Adipocyte (in vitro differentiated cells): ENCODE measurements around the gene SLC25A53.

ENCODE experiments used
- DNase-seq: peaks from one replicate; pipeline ENCODE4 v3.0.0-alpha.2; 2015; ENCODE audit warnings: low read depth
- H3K27me3 ChIP-seq: replicated peaks from 2 replicates; pipeline ENCODE4 v1.7.0; 2013; ENCODE audit warnings: mild to moderate bottlenecking, low read length, moderate library complexity; ENCODE audit not compliant: control insufficient read depth, insufficient read depth
- H3K36me3 ChIP-seq: 2 replicates; pipeline ENCODE4 v1.7.0; 2013; ENCODE audit warnings: low read length, mild to moderate bottlenecking, moderate library complexity; ENCODE audit not compliant: control insufficient read depth, insufficient read depth, severe bottlenecking
- H3K4me1 ChIP-seq: 2 replicates; pipeline ENCODE4 v1.7.0; 2013; ENCODE audit warnings: mild to moderate bottlenecking, low read length, moderate library complexity; ENCODE audit not compliant: control insufficient read depth, insufficient read depth
- H3K4me3 ChIP-seq: 2 replicates; pipeline ENCODE4 v1.7.0; 2013; ENCODE audit warnings: mild to moderate bottlenecking, low read length, moderate library complexity
- H3K9ac ChIP-seq: 2 replicates; pipeline ENCODE4 v1.7.0; 2013; ENCODE audit warnings: mild to moderate bottlenecking, low read length, moderate library complexity
- H3K9me3 ChIP-seq: 2 replicates; pipeline ENCODE4 v1.7.0; 2013; ENCODE audit warnings: mild to moderate bottlenecking, low read length, moderate library complexity; ENCODE audit not compliant: control insufficient read depth

SLC25A53 gene

GRCh38 chrX:104156630-104157529 lies at the start of gene SLC25A53:
Gene SLC25A53, minus strand, starts transcription at chrX:104157009. Its CDS starts 51,752 bp downstream, at chrX:104105257.
- Histone ChIP-seq H3K9ac (peak within 1 kb of the TSS; percentile 93), H3K9me3 (no peaks in the 10 kb centered on the region), H3K27me3 (peaks cover 2% of the 10 kb centered on the region), H3K36me3 (no peaks in the 10 kb centered on the region), H3K4me1 (peaks cover 6% of the 10 kb centered on the region), H3K4me3 (peak within 1 kb of the TSS; percentile 92)
- peak; percentile 86 for DNase-seq

GRCh38 chrX:104205548-104205947 lies 48.7 kb upstream of the SLC25A53 start:
- Histone ChIP-seq H3K36me3 (peaks cover 10% of the 10 kb centered on the region), H3K4me1 (no peaks in the 10 kb centered on the region), H3K27me3 (peaks cover 2% of the 10 kb centered on the region), H3K9ac (no peak overlapping the region), H3K4me3 (no peak overlapping the region), H3K9me3 (no peaks in the 10 kb centered on the region)
- no peak for DNase-seq

- DNase-seq: peak; percentile 78
- H3K4me1 ChIP-seq: no peaks in the 10 kb centered on the region
- no peak overlapping the region for H3K4me3 ChIP-seq
- peaks cover 26% of the 10 kb centered on the region for H3K36me3 ChIP-seq
- no peaks in the 10 kb centered on the region for H3K27me3 ChIP-seq
- H3K9me3 ChIP-seq: no peaks in the 10 kb centered on the region
- no peak overlapping the region for H3K9ac ChIP-seq
Observed at GRCh38 chrX:104195489-104196084, 38.8 kb upstream of the SLC25A53 start.

- Histone ChIP-seq H3K9me3 (no peaks in the 10 kb centered on the region), H3K36me3 (peaks cover 32% of the 10 kb centered on the region), H3K4me1 (no peaks in the 10 kb centered on the region), H3K9ac (no peak overlapping the region), H3K4me3 (no peak overlapping the region), H3K27me3 (no peaks in the 10 kb centered on the region)
- DNase-seq: peak; percentile 8
Observed at GRCh38 chrX:104195013-104195412, 38.2 kb upstream of the SLC25A53 start.

- H3K4me3 ChIP-seq: no peak overlapping the region
- H3K36me3 ChIP-seq: peaks cover 47% of the 10 kb centered on the region
- no peaks in the 10 kb centered on the region for H3K9me3 ChIP-seq
- DNase-seq: no peak
- no peaks in the 10 kb centered on the region for H3K27me3 ChIP-seq
- no peaks in the 10 kb centered on the region for H3K4me1 ChIP-seq
- H3K9ac ChIP-seq: no peak overlapping the region
Observed at GRCh38 chrX:104193485-104193884, 36.7 kb upstream of the SLC25A53 start.

- Histone ChIP-seq H3K27me3 (peaks cover 7% of the 10 kb centered on the region), H3K4me1 (no peaks in the 10 kb centered on the region), H3K9me3 (no peaks in the 10 kb centered on the region), H3K36me3 (peaks cover 65% of the 10 kb centered on the region), H3K9ac (no peak overlapping the region), H3K4me3 (no peak overlapping the region)
- no peak for DNase-seq
Observed at GRCh38 chrX:104189837-104190236, 33.0 kb upstream of the SLC25A53 start.

- H3K9ac ChIP-seq: no peak overlapping the region
- no peaks in the 10 kb centered on the region for H3K4me1 ChIP-seq
- no peak for DNase-seq
- H3K27me3 ChIP-seq: peaks cover 7% of the 10 kb centered on the region
- no peaks in the 10 kb centered on the region for H3K9me3 ChIP-seq
- H3K36me3 ChIP-seq: peaks cover 65% of the 10 kb centered on the region
- no peak overlapping the region for H3K4me3 ChIP-seq
Observed at GRCh38 chrX:104187931-104188330, 31.1 kb upstream of the SLC25A53 start.

GRCh38 chrX:104183685-104184084 lies 26.9 kb upstream of the SLC25A53 start:
- Histone ChIP-seq H3K27me3 (peaks cover 7% of the 10 kb centered on the region), H3K36me3 (peaks cover 41% of the 10 kb centered on the region), H3K4me1 (no peaks in the 10 kb centered on the region), H3K4me3 (no peak overlapping the region), H3K9me3 (peaks cover 5% of the 10 kb centered on the region), H3K9ac (no peak overlapping the region)
- no peak for DNase-seq

GRCh38 chrX:104173841-104174240 lies 17.0 kb upstream of the SLC25A53 start:
- H3K36me3 ChIP-seq: peaks cover 10% of the 10 kb centered on the region
- H3K9ac ChIP-seq: no peak overlapping the region
- H3K4me1 ChIP-seq: peaks cover 16% of the 10 kb centered on the region
- H3K27me3 ChIP-seq: peaks cover 2% of the 10 kb centered on the region
- DNase-seq: no peak
- H3K4me3 ChIP-seq: no peak overlapping the region
- peaks cover 5% of the 10 kb centered on the region for H3K9me3 ChIP-seq

- peaks cover 2% of the 10 kb centered on the region for H3K27me3 ChIP-seq
- H3K9ac ChIP-seq: no peak overlapping the region
- H3K9me3 ChIP-seq: no peaks in the 10 kb centered on the region
- H3K36me3 ChIP-seq: peaks cover 4% of the 10 kb centered on the region
- H3K4me1 ChIP-seq: peaks cover 24% of the 10 kb centered on the region
- DNase-seq: no peak
- H3K4me3 ChIP-seq: no peak overlapping the region
Observed at GRCh38 chrX:104172788-104173187, 16.0 kb upstream of the SLC25A53 start.

GRCh38 chrX:104172121-104172520 lies 15.3 kb upstream of the SLC25A53 start:
- Histone ChIP-seq H3K4me3 (no peak overlapping the region), H3K36me3 (peaks cover 4% of the 10 kb centered on the region), H3K27me3 (peaks cover 2% of the 10 kb centered on the region), H3K9me3 (no peaks in the 10 kb centered on the region), H3K9ac (no peak overlapping the region), H3K4me1 (peaks cover 24% of the 10 kb centered on the region)
- no peak for DNase-seq
